ENCODE measurements around the gene CCZ1B.
"Not testable (repeated sequence)": the region's sequence is repeated elsewhere in the genome, so short reads cannot be mapped to it uniquely, and the experiment has no call there.

Gene CCZ1B

DNA sequence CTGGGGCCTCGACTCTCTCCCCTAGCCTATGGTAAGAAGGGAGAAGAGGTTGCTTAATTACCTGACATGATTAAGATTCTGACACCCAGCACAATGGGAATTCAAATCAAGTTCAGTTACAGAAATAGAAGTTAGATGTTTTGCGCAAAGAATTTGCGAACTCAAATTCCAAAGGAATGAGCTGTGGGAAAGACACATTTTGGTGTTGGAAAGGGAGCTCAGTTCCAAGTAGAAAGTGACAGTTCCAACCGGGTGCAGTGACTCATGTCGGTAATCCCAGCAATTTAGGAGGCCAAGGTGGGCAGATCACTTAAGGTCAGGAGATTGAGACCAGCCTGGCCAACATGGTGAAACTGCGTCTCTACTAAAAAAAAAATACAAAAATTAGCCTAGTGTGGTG, 4.0 kb upstream of the CCZ1B start:
- not testable (repeated sequence) for DNase-seq

- not testable (repeated sequence) for DNase-seq
These were observed 3.5 kb upstream of the CCZ1B start for GRCh38 chr7:6829616-6830015.

GRCh38 chr7:6827180-6827579, 1.1 kb upstream of the CCZ1B start:
- DNase-seq, result peak in 1 of 2 experiments; percentile 1

DNA sequence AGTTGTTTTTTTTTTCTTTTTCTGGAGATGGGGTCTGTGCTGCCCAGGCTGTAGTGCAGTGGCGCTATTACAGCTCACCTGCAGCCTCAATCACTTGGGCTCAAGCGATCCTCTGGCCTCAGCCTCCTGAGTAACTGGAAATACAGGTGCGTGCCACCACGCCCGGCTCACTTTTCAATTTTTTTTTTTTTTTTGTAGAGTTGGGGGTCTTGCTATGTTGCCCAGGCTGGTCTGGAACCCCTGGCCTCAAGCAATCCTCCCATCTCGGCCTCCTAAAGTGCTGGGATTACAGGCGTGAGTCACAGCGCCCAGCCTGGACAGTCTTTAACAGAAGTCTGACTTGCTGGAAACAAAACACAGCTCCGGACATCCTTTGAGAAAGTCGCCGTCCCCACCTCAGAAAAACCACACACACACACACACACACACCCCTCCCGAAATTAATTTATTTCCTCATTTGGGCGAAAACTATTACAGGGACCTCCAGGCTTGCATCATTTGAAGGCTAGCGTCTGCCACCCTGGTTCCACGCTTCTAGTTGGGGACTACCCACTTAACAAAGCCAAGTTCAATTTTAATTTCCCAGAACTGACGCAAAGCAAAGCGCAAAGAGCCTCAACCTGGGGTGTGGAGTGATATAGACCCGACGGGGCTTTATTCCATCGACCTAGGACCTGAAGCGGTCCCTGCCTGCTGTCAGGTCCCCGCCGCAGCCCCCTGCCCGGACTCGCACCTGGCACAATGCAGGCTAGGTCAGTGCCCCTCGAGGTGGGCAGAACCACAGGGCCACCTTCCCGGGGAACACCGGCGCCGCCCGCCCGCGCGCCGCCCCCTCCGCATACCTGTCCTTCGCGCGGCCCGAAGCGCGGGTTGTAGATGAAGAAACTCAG, 594 bp downstream of the CCZ1B start:
- not testable (repeated sequence) for DNase-seq

DNA sequence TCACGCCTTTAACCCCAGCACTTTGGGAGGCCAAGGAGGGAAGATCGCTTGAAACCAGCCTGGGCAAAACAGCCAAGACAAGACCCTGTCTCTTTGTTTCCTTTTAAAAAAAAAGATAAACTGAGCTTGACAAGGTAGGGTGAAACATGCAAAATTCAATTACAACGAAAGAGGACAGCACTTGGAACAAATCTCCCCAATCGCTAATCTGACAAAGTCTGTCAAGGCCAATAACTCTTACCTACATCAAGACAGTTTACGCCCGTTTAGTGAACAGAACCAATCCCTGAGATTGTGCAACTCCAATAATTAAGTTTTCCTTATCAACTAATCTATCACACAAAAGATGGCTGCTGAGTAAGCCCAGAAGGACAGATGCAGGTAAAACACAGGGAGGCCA, 4.5 kb downstream of the CCZ1B start:
- not testable (repeated sequence) for DNase-seq

DNA sequence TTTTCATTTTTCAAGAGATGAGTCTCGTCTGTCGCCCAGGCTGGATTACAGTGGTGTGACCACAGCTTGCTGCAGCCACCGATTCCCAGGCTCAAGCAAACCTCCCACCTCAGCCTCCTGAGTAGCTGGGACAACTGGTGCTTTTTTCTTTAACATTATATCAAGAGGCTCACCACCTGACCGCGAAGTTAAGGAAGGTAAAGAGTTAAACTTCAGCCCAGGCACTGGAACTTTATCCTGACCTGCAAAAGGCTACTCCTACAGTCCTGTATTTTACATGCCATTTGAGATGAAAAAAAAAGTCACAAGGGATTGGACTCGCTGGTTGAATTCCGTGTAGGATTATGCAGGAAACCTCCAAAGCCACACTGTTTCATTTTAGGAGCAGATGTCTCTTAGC, 10.6 kb downstream of the CCZ1B start:
- DNase-seq, result not testable (repeated sequence)

GRCh38 chr7:6813011-6813410, 13.1 kb downstream of the CCZ1B start:
- not testable (repeated sequence) for DNase-seq

DNA sequence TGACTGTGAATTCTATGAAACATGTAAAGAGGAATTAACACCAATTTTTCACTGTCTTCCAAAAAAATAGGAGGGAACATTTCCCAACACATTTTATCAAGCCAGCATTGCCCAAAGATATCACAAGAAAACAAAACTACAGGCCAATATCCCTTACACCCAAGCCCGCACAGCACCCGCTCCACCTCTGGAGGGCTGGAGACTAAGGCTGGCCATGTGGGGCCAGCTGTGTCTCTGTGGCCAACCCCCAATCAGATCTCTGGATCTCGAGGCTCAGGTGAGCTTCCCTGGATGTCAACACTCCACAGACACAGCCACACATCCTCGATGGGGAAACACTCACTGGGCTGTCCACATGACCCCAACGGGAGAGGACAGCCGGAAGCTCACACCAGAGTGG, 18.1 kb downstream of the CCZ1B start:
- DNase-seq, result not testable (repeated sequence)

DNA sequence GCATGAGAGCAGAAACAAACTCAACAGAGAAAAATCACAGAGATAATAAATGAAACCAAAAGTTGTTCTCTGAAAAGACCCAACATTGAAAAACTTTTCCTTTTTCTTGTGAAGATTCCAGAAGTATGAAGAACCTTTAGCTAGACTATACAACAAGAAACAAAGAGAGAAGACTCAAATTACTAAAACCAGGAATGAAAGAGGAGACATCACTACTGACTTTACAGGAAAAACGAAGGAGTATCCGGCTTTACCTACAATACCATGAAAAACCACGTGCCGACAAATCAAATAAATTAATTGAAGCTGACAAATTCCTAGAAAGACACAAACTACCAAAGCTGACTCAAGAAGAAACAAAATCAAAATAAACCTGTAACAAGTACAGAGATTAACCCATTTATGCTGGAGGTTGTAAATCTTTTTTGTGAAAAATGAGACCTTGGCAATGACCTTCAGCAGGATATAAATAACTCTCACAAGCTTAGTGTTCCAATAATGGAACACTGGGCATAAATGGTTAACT, 18.6 kb downstream of the CCZ1B start:
- DNase-seq, result not testable (repeated sequence)

DNA sequence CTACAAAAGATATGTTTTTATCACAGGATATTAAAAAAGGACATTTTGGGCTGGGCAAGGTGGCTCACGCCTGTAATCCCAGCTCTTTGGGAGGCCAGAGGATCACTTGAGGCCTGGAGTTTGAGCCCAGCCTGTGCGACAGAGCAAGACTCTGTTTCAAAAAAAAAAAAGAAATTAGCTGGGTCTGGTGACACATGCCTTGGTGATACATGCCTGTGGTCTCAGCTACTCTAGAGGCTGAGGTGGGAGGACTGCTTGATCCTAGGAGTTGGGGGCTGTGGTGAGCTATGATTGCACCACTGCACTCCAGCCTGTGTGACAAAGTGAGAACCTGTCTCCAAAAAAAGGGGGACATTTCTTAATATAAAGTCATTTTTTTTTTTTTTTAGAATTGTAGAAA, 25.7 kb downstream of the CCZ1B start:
- not testable (repeated sequence) for DNase-seq

DNA sequence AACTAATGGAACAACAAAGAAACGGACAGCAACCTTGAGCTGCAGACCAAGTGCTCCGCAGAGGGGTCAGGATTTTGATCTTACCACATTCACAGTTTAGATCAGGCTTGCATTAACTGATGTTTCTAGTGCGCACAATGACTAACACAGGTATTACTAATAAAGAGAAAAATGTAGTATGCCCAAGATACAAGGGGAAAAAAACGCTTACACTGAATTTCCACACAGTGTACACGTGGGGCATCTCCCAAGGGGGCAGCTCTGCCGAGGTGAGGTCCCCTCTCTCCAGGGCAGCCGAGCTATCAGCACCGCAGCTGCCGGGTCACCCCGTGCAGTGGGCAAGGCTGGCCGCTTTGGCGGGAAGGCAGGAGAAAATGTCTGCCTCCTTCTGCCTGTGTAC, 26.2 kb downstream of the CCZ1B start:
- DNase-seq, result not testable (repeated sequence)

- not testable (repeated sequence) for DNase-seq
These were observed 28.0 kb downstream of the CCZ1B start for GRCh38 chr7:6798047-6798446.

GRCh38 chr7:6797218-6797617, 28.9 kb downstream of the CCZ1B start:
- not testable (repeated sequence) for DNase-seq

DNA sequence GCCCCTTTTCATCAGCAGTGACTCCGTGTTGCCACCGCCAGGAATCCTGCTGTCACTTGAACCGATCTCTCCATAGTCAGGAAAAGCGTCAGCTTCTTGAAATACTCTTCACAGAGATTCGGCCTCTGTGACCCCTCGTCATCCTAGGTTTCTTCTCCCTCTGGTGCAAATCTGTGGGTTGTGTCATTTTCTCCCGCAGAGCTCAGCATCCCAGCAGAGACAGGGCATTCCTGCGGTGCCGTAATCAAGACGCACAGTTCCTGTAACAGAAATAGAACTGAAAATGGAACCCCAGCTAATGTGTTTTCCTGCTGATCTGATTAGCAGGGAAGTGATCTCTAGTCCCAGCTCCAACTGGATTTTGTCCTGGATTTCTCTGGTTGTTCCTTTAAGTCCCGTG, 31.8 kb downstream of the CCZ1B start:
- not testable (repeated sequence) for DNase-seq

DNA sequence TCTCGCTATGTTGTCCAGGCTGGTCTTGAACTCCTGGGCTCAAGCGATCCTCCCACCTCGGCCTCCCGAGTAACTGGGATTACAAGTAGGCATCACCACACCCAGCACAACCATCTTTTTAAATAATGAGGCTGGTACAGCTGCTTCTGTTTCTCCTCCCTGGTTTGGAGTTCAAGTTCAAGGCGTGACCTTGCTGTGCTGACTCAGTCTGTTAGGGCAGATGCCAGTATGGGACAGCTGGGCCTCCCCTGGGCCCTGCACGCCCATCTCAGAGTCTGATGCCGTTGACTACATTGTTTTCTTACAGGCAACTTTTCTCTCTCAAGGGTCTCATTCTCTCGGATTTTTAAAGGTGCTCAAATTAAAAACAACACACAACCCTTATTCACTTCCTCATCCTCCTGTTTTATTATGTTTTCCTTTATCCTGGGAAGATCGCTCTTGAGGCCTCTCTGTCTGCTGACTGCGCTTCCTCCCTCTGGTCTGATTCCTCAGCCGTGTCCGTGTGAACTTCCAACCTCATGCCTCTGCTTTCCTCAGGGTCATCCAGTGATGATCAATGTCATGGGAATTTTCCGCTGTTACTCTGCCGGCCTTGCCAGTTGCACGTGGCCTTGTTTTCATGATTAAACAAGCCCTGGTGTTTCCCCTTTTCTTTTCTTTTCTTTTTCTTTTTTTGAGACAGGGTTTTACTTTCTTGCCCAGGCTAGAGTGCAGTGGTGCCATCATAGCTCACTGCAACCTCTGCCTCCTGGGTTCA, 33.8 kb downstream of the CCZ1B start:
- DNase-seq, result not testable (repeated sequence)

DNA sequence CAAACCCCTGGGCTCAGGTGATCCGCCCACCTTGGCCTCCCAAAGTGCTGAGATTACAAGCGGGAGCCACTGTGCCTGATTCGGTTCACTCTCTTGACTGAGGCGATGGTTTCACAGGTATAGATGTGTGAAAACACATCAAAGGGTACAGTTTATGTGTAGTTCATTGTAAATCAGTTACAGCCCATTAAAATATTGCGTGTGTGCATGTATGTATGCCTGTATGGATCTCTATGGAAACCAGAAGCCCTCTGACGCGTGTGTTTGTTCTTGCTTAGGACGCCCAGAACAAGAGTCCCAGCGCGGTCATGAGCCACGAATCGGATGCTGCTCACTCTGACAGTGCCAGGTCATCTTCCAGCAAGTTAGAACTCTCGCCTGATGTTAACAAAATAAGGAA, 36.7 kb downstream of the CCZ1B start:
- not testable (repeated sequence) for DNase-seq

- DNase-seq, result not testable (repeated sequence)
These were observed 44.5 kb downstream of the CCZ1B start for GRCh38 chr7:6781581-6781980.

DNA sequence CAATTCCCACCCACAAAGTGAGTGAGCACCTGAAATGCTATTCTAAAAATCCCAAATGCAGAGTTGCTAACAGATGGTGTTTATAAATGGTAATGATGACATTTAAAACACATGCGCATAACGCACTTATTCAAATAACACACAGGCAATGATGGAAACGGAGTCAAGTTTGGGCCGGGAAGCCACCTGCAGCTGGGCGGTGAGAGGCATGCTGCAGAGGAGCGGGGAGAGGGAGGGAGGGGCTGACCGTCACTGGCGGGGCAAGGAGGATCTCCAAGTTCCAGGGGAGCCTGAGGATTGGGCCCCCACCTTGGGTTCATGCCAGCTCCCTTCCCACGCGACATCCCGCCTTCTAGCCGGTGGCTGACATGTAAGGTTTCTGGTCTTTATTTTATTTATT, 64.9 kb downstream of the CCZ1B start:
- not testable (repeated sequence) for DNase-seq

GRCh38 chr7:6753964-6754363, 72.1 kb downstream of the CCZ1B start, which contains the start of gene RSPH10B2:
TSS of gene RSPH10B2 (plus strand) at chr7:6754103. CDS start at chr7:6757678, 3,575 bp downstream.
- DNase-seq, result not testable (repeated sequence)

- DNase-seq, result not testable (repeated sequence)
These were observed 75.9 kb downstream of the CCZ1B start for GRCh38 chr7:6750173-6750572.

DNA sequence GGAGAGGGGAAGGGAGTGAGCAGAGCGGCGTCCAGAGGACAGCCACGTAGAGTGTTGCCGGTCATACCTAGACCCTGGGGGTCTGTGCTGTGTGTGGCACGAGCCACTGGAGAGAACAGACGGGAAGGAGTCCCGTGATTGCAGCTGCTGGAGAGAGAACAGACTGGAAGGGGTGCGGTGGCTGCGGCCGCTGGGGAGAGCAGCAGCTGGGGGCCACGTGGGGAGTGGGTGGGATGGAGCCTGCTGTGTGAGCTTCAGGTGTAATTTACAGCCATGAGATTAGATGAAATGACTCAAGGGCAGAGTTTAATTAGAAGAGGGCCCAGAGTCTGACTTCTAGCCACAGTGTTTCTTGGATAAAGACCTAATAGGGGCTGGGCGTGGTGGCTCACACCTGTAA, 76.7 kb downstream of the CCZ1B start:
- not testable (repeated sequence) for DNase-seq
